Endometrial microvascular endothelial cells (primary cell): ENCODE data around the gene MYO1B. TPM values are rescaled to one million over a fixed set of nuclear protein-coding genes. Genes with fewer than 3 reads are reported as not detected.

Experiments
- in situ Hi-C: cut with HindIII; loops from 2 replicates; pipeline ENCODE4 v1.10.0; 2017; ENCODE audit warnings: low sequenced_read_pairs, low pct_unique_long_range_greater_than_20kb; ENCODE audit errors: inconsistent ontology term
- total RNA-seq: library from RNA; depleted of rRNA; stranded (reverse); fragments of >200 nt; gene quantifications from one replicate; pipeline ENCODE4 v1.2.3, GENCODE V29; 2015; ENCODE audit errors: inconsistent ontology term

MYO1B gene
- total RNA-seq = 65.4 TPM

- in situ Hi-C loops = no loop called here
These were observed at the start of gene MYO1B for GRCh38 chr2:191245046-191245868. MYO1B (plus strand) TSS chr2:191245404; CDS start chr2:191276896, 31,492 bp downstream.

GRCh38 chr2:191197096-191197495 is 48.1 kb upstream of the MYO1B start:
- in situ Hi-C loops = no loop called here

GRCh38 chr2:191198271-191198670 is 46.9 kb upstream of the MYO1B start:
- in situ Hi-C loops = no loop called here

GRCh38 chr2:191199929-191200512 is 45.2 kb upstream of the MYO1B start:
- in situ Hi-C loops = no loop called here

GRCh38 chr2:191200910-191201309 is 44.3 kb upstream of the MYO1B start:
- in situ Hi-C loops = no loop called here

- in situ Hi-C loops = no loop called here
These were observed 42.9 kb upstream of the MYO1B start for GRCh38 chr2:191202209-191202721.

- in situ Hi-C loops = no loop called here
These were observed 42.3 kb upstream of the MYO1B start for GRCh38 chr2:191202881-191203397.

GRCh38 chr2:191204433-191204832 is 40.8 kb upstream of the MYO1B start:
- in situ Hi-C loops = no loop called here

GRCh38 chr2:191206613-191207471 is 38.4 kb upstream of the MYO1B start:
- in situ Hi-C loops = no loop called here

- in situ Hi-C loops = no loop called here
These were observed 35.9 kb upstream of the MYO1B start for GRCh38 chr2:191209340-191209739.

- in situ Hi-C loops = no loop called here
These were observed 33.1 kb upstream of the MYO1B start for GRCh38 chr2:191212119-191212518.

GRCh38 chr2:191213333-191213732 is 31.9 kb upstream of the MYO1B start:
- in situ Hi-C loops = no loop called here

- in situ Hi-C loops = no loop called here
These were observed 30.0 kb upstream of the MYO1B start for GRCh38 chr2:191215230-191215629.

- in situ Hi-C loops = no loop called here
These were observed 29.5 kb upstream of the MYO1B start for GRCh38 chr2:191215666-191216065.

- in situ Hi-C loops = no loop called here
These were observed 27.6 kb upstream of the MYO1B start for GRCh38 chr2:191217580-191217979.

- in situ Hi-C loops = no loop called here
These were observed 26.8 kb upstream of the MYO1B start for GRCh38 chr2:191218292-191218898.

GRCh38 chr2:191220671-191221070 is 24.5 kb upstream of the MYO1B start:
- in situ Hi-C loops = no loop called here

- in situ Hi-C loops = no loop called here
These were observed 23.5 kb upstream of the MYO1B start for GRCh38 chr2:191221666-191222065.

- in situ Hi-C loops = no loop called here
These were observed 22.7 kb upstream of the MYO1B start for GRCh38 chr2:191222507-191222906.
